Gastrocnemius medialis (tissue), 4 donors: Measurements from ENCODE around the gene NDUFB10. TPM values are rescaled to one million over a fixed set of nuclear protein-coding genes. Genes with fewer than 3 reads are reported as not detected.

Experiments
- ATAC-seq, 2 donors: fragments of 150-250 bp; one replicate each; pipeline ENCODE4 v1.9.1; 2016
- DNase-seq, 2 donors: peaks; one replicate each; pipeline ENCODE4 v3.0.0-alpha.2; 2019
- H3K27ac ChIP-seq, 4 donors: fragments of 200-600 bp; sonication (generic); 1 replicate in 1 of 4; 2 replicates in 3 of 4; pipeline ENCODE4 v1.5.1; 2016 to 2018; ENCODE audit warnings: mild to moderate bottlenecking in 2 of 4, moderate library complexity in 1 of 4
- H3K27me3 ChIP-seq, 3 donors: fragments of 200-600 bp; sonication (generic) in 2 of 3; 1 replicate in 1 of 3; 2 replicates in 2 of 3; pipeline versions ENCODE4 v1.5.1 to v1.6.0; 2016 to 2019; ENCODE audit warnings: mild to moderate bottlenecking in 1 of 3, moderate library complexity in 1 of 3
- H3K36me3 ChIP-seq, 2 donors: fragments of 200-600 bp; sonication (generic) in 1 of 2; one replicate each; pipeline ENCODE4 v1.5.1; 2017 to 2018
- H3K4me1 ChIP-seq, 2 donors: fragments of 200-600 bp; sonication (generic) in 1 of 2; one replicate each; pipeline ENCODE4 v1.5.1; 2016 to 2017; ENCODE audit warnings: mild to moderate bottlenecking in 2 of 2
- H3K4me3 ChIP-seq, 4 donors: fragments of 200-600 bp; sonication (generic) in 3 of 4; 1 replicate in 1 of 4; 2 replicates in 3 of 4; pipeline ENCODE4 v1.5.1; 2016 to 2019; ENCODE audit warnings: mild to moderate bottlenecking in 2 of 4
- H3K9me3 ChIP-seq, 3 donors: fragments of 200-600 bp; sonication (generic) in 2 of 3; 1 replicate in 1 of 3; 2 replicates in 2 of 3; pipeline ENCODE4 v1.5.1; 2016 to 2019
- POLR2A ChIP-seq, 2 donors: fragments of 450-650 bp; IDR thresholded peaks; one replicate each; pipeline ENCODE4 v1.6.1; 2017; ENCODE audit warnings: antibody characterized with exemption in 2 of 2, mild to moderate bottlenecking in 2 of 2, moderate library complexity in 2 of 2
- in situ Hi-C, 4 donors: fragments of 200-750 bp; cut with MboI; loops; one replicate each; pipeline versions ENCODE4 v1.15.0 to v1.8.0; 2017; ENCODE audit warnings: low sequenced_read_pairs in 4 of 4
- intact Hi-C: fragments of 100-400 bp; cut with DNase I; formaldehyde crosslinking; loops from one replicate; pipeline ENCODE4 v1.15.1; 2023; ENCODE audit warnings: low total_unique reads
- total RNA-seq, 4 donors: library from RNA; depleted of rRNA; stranded (reverse); fragments of >200 nt; gene quantifications; one replicate each; pipeline versions ENCODE4 v1.1.0 to v1.2.3, GENCODE V29; 2016
- TF ChIP-seq, protein P1 (sequence below), 5 experiments: fragments of 450-650 bp in 3 of 5; fragments of 200-600 bp in 2 of 5; sonication (generic) in 2 of 5; IDR thresholded peaks in 4 of 5; conservative IDR thresholded peaks in 1 of 5; 1 replicate in 4 of 5; 2 replicates in 1 of 5; pipeline ENCODE4 v1.5.1; 2016 to 2019; ENCODE audit warnings: antibody characterized with exemption in 5 of 5, mild to moderate bottlenecking in 3 of 5, moderate library complexity in 3 of 5

NDUFB10 gene
- total RNA-seq, 4 donors from 2014 or later: 530 to 1,014 (median 743) TPM

DNA sequence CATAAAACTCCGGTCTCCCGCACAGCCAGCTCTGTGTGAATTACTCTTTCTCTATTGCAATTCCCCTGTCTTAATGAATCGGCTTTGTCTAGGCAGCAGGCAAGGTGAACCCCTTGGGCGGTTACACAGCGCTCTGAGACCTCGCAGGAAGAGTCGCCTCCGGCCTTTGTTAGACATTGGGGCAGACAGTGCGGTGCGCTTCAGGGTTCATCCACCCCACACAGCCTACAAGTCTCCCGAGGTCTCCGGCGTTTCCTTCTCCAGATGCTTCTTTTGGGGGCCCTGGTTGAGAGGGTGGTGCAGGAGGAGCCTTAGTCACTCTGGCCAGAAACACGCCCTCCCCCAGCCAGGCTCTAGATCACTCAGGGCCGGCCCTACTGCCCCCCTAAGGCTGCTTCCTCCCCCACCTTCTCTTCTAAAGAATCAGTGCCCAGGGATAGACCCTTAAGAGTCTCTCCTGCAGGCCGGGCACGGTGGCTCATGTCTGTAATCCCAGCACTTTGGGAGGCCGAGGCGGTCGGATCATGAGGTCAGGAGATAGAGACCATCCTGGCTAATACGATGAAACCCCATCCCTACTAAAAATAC, 14.6 kb upstream of the NDUFB10 start:
- ATAC-seq (no peak), DNase-seq (no peak)
- intact Hi-C loops (loop anchor here (10.0 kb wide), 1 partner anchor 590 kb away; the partner anchor contains the start of genes CEMP1 and PDPK1), in situ Hi-C loops (no loop called here)
- H3K27ac ChIP-seq: peak overlapping the region; percentile 98 to 100 (median 98)
- H3K4me3 ChIP-seq: no peak overlapping the region
- H3K9me3 ChIP-seq: no peaks in the 10 kb centered on the region
- peaks cover 35 to 66% of the 10 kb centered on the region in 2 donors for H3K4me1 ChIP-seq
- no peaks in the 10 kb centered on the region for H3K27me3 ChIP-seq
- no peak for TF ChIP-seq POLR2A (IDR thresholded peaks at IDR 0.05)
- TF ChIP-seq, protein P1, sequence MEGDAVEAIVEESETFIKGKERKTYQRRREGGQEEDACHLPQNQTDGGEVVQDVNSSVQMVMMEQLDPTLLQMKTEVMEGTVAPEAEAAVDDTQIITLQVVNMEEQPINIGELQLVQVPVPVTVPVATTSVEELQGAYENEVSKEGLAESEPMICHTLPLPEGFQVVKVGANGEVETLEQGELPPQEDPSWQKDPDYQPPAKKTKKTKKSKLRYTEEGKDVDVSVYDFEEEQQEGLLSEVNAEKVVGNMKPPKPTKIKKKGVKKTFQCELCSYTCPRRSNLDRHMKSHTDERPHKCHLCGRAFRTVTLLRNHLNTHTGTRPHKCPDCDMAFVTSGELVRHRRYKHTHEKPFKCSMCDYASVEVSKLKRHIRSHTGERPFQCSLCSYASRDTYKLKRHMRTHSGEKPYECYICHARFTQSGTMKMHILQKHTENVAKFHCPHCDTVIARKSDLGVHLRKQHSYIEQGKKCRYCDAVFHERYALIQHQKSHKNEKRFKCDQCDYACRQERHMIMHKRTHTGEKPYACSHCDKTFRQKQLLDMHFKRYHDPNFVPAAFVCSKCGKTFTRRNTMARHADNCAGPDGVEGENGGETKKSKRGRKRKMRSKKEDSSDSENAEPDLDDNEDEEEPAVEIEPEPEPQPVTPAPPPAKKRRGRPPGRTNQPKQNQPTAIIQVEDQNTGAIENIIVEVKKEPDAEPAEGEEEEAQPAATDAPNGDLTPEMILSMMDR (IDR thresholded peaks at IDR 0.05 in 4 of 5, conservative IDR thresholded peaks at IDR 0.05 in 1 of 5): no peak
- H3K36me3 ChIP-seq: peaks cover 0 to 10% of the 10 kb centered on the region in 2 donors

GRCh38 chr16:1945559-1946391, 13.6 kb upstream of the NDUFB10 start:
- intact Hi-C loops: loop anchor here (10.0 kb wide), 1 partner anchor 589 kb away; the partner anchor contains the start of genes CEMP1 and PDPK1
- no peak for DNase-seq
- peaks cover 39 to 69% of the 10 kb centered on the region in 2 donors for H3K4me1 ChIP-seq

GRCh38 chr16:1946495-1947368, 12.6 kb upstream of the NDUFB10 start:
- in situ Hi-C loops (no loop called here), intact Hi-C loops (loop anchor here (10.0 kb wide), 1 partner anchor 588 kb away; the partner anchor contains the start of genes CEMP1 and PDPK1)
- DNase-seq (peak in 1 of 2 donors; percentile 46), ATAC-seq (no peak)
- no peaks in the 10 kb centered on the region for H3K27me3 ChIP-seq
- TF ChIP-seq, protein P1 (IDR thresholded peaks at IDR 0.05 in 4 of 5, conservative IDR thresholded peaks at IDR 0.05 in 1 of 5): no peak
- no peak for TF ChIP-seq POLR2A (IDR thresholded peaks at IDR 0.05)
- no peaks in the 10 kb centered on the region for H3K9me3 ChIP-seq
- peak overlapping the region; percentile 98 to 100 (median 98) for H3K27ac ChIP-seq
- no peak overlapping the region for H3K4me3 ChIP-seq
- peaks cover 37 to 70% of the 10 kb centered on the region in 2 donors for H3K4me1 ChIP-seq
- H3K36me3 ChIP-seq: no peaks in the 10 kb centered on the region

More at GRCh38 chr16:1945559-1946391, 13.6 kb upstream of the NDUFB10 start:
- Histone ChIP-seq H3K9me3 (no peaks in the 10 kb centered on the region), H3K4me3 (no peak overlapping the region), H3K36me3 (no peaks in the 10 kb centered on the region), H3K27me3 (no peaks in the 10 kb centered on the region), H3K27ac (peak overlapping the region; percentile 98 to 100 (median 98))
- no peak for TF ChIP-seq POLR2A (IDR thresholded peaks at IDR 0.05)
- TF ChIP-seq, protein P1 (IDR thresholded peaks at IDR 0.05 in 4 of 5, conservative IDR thresholded peaks at IDR 0.05 in 1 of 5): no peak
- in situ Hi-C loops: no loop called here
- no peak for ATAC-seq

DNA sequence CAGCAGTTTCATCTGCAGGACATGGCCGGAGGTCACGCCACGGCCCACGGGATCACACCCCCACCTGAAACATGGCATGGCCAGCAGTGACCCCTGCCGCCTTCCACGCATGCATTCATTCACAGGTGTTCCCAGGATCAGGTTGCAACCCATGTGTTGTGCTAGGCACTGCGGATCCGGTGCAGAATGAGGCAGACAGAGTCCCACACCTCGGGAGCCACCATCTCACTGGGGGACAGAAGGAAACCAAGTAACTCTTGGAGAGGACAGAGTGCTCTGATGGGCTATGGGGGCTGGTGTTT, 12.0 kb upstream of the NDUFB10 start:
- Histone ChIP-seq H3K4me1 (peaks cover 31 to 69% of the 10 kb centered on the region in 2 donors), H3K9me3 (no peaks in the 10 kb centered on the region), H3K4me3 (no peak overlapping the region), H3K27me3 (no peaks in the 10 kb centered on the region), H3K27ac (peak overlapping the region; percentile 98 to 100 (median 98)), H3K36me3 (no peaks in the 10 kb centered on the region)
- in situ Hi-C loops: no loop called here
- TF ChIP-seq, protein P1 (IDR thresholded peaks at IDR 0.05 in 4 of 5, conservative IDR thresholded peaks at IDR 0.05 in 1 of 5): no peak
- no peak for TF ChIP-seq POLR2A (IDR thresholded peaks at IDR 0.05)
- ATAC-seq (no peak), DNase-seq (peak in 1 of 2 donors; percentile 55)
- intact Hi-C loops: loop anchor here (10.0 kb wide), 1 partner anchor 587 kb away; the partner anchor contains the start of genes CEMP1 and PDPK1
